ENCODE results near the gene QSOX2. TPM values are rescaled to one million over a fixed set of nuclear protein-coding genes. Genes with fewer than 3 reads are reported as not detected.

Gene QSOX2
- total RNA-seq, 1 donor from 2014 or later = 20.7 TPM

DNA sequence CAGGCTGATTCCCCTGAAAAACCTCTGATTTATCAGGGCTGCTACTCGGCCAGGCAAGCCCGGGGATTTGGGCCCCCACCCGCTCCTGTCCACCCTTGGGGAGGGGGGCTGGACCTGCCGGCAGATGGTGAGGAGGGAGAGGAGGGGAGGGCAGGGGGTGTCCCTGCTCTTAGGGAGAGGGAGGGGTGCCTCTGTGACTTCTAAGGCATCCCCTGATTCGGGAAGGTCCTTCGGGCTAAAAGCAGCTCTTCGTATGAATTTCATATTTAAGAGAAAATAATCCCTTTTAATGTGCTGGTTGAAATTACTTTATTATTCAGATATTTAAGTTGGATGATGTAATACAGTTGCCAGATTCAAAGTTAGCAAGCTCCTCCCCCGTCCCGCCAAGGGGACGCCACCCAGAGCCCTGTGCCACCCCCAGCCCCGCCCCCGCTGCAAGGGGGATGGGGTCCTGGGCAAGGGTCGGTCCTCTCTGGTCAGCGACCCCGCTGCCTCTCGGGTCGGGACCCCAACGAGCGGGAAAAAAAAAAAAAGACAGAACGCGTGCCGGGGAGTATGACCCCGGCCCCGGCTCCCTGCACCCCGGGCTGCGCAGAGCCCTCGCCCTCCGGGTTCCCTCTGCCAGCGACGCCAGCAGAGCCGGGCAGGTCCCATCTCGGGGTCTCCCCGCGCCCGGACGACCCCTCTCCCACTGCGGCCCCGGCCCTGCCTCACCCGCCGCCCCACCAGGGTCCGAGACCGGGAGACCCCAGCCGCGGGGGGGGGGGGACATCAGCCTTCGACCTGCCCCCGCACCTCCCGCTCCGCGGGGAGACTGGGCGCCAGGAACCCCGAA, 53.1 kb downstream of the QSOX2 start:
- no peak for DNase-seq (ENCODE audit: low read depth)

DNA sequence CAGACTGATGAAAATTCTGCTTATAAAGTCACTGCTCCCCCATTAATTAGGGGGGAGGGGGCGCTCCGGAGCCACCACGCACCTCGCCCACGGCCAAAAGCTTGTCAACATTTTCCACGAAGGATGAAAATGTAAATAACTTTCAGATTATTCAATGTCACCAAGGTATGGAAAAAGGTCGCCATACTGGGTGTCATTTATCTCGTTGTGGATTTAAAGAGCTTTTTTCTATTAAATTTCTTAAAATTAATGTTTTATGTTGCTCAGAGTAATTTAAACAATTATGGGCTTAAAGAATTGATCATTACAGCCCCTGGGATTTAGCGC, 53.7 kb downstream of the QSOX2 start:
- no peak for DNase-seq (ENCODE audit: low read depth)

DNA sequence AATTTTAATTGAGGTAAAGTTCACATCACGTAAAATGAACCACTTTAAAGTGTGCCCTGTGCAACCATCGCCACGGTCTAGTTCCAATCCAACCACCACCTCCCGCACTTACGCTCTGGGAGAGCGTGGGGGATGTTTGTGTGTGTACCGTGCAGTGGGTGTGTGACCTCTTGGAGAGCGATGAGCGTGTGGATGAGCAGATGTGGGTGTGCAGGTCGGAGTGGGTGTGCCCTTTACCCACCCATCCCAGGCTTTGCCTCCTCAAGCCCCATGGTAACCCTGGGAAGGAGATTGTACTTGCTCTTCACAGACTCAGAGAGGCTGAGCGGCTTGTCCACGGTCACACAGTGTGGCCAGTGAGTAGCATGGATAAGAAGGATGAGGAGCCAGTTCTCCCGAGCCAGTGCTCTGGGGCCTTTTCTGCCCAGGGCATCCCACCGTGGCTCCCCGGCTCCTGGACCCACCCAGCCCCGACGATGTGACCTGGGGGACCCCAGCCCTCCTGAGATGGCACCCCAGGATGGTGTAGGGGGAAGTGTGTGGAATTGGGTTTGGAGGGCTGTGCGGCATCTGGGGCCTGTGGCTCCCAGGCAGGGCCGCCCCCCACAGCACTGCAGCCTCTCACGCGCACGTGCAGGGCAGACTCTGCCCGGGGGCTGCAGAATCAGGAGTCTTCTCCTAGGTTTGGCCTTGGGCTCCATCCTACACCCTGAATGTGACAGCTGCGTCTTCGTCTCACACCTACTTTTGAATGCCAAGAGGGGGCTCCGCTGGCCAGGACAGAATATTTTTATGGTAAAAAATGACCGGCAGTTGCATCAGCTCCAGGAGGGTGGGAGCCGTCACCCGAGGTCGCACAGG, 54.3 kb downstream of the QSOX2 start:
- no peak for DNase-seq (ENCODE audit: low read depth)

DNA sequence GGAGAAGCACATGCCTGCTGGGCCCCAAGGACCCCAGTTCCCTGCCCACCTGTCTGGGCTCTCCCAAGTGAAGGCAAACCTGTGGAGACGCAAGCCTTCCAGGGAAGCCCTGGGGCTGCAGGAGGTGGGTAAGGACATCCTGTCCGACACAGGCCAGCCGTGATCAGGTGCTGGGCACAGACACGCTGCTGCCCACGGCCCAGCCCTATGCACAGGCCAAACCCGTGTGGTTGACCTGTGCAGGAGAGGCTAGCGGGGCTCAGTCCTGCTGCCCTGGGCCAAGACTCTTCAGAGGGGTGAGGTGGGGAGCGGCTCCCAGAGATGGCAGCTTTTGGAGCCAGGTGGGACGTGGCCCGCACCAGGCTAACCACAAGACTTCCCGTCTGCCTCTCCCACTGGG, 55.0 kb downstream of the QSOX2 start:
- no peak for DNase-seq (ENCODE audit: low read depth)

DNA sequence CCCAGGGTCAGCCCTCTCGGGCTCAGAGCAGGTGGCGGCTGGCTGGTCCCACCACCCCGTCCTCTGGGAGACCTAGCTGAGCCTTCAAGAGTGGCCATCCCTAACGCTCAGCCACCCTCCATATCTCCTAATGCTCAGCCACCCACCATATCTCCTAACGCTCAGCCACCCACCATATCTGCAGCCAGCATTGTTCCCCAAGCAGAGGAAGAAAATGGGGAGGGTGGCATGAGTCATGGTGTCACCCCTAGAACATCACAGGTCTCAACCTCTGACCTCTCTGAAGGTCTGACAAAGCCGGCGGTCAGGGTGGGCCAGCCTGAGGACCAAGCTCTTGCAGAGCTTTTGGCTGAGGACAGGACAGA, 55.4 kb downstream of the QSOX2 start:
- no peak for DNase-seq (ENCODE audit: low read depth)

DNA sequence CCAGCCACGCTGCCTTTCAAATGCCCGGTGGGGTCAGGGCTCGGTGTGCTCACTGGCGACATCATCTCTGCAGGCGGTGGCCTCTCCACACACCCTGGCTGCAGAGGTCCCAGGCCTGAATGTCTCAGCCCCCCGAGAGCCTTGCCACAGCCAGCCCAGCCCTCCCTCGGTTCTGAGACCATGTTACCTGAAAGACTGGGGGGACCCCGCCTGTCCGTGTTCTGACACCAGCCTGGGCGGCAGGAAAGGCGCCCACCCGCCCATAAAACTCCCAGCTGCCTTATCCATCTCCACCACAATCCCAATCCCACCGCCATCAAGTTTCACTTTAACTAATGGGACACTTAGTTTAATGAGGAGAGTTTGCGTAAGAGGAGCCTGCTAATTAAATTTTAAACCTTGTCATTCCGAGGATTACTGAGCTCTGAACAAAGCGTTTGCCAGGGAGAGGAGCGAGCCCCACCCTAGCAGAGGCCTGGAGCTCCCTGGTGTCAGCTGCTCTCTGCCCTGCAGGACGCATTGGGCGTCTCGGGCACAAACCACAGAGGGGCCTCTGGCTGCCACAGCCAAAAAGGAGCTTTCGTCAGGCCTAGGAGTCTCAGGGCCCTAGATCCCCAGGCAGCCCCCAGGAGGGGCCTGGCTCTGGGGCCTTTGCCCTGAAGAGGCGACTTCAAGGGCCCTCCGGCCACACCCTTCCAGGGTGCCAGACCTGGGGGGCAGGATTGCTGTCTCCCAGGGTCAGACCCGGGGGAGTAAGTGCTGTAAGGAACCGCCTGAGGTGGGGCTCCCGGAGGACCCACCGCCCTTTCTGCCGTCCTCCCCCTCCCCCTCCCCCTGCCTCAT, 56.0 kb downstream of the QSOX2 start:
- DNase-seq (ENCODE audit: low read depth) = peak; percentile 56

DNA sequence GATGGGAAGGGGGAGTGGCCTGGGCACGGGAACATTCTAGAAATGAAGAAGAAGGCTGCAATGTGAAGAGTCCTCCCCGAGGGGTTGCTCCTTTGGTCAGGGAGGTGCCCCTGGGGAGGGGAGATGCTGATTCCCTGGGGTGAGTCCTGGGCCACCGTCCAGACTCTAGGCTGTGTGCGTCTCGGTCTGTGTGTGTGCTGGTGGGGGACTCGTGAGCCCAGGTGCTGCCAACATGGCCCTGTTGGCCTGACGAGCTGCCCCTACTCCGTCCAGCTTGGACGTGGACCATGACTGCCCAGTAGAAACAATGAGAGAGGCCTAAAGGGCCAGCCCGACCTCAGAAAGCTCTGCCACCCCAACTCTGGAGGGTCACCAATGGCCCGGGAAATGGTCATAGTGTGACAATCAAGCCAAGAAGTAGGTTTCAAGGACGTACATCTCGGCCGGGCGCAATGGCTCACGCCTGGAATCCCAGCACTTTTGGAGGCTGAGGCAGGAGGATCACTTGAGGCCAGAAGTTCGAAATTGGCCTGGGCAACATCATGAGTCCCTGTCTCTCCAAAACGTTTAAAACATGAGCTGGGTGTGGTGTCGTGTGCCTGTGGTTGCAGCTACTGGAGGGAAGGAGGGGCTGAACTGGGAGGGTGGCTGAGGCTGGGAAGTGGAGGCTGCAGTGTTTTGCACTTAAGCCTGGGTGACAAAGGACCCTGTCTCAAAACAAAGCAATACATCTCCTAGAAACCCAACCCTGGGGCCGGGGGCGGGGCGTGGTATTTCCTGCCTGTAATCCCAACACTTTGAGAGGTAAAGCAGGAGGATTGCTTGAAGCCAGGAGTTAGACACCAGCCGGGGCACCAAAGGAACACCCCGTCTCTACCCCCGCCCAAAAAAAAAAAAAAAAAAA, 57.7 kb downstream of the QSOX2 start:
- DNase-seq (ENCODE audit: low read depth) = no peak

DNA sequence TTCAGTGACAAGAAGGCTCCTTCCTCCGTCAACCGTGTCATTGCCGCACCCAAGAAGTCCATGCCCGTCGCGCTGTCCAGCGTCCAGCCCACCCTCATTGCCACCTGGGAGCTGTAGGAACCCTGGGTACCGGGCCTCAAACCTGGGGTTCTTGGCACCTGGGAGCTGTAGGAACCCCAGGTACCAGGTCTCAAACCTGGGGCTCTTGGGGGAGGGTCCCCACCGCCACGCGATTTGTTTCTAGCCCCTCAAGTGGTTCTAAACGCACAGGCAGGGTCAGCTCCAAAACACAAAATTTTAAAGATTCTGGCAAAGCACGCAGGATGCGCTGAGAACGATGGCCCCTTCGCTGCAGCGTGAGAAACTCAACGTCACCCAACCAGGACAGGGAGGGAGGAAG, 58.4 kb downstream of the QSOX2 start:
- DNase-seq (ENCODE audit: low read depth) = no peak

DNA sequence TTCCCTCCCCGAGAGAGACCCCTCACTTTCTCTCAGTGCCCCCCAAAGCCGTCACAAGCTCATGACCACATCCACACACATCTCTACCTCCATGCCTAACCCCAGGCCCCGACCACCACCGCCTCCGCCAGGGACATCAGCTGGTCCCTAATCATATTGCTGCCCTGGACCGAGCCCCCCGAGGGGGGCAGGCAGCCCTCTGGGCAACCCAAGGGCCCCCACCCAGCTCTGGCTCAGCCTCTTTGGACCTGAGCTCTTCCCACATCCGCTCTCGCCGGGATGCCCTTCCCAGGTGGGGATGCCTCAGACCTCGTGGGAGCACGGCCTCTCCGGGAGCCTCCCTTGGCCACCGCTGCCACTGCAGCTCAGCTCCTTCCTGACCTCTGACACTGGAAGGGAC, 59.2 kb downstream of the QSOX2 start:
- DNase-seq (ENCODE audit: low read depth) = no peak

DNA sequence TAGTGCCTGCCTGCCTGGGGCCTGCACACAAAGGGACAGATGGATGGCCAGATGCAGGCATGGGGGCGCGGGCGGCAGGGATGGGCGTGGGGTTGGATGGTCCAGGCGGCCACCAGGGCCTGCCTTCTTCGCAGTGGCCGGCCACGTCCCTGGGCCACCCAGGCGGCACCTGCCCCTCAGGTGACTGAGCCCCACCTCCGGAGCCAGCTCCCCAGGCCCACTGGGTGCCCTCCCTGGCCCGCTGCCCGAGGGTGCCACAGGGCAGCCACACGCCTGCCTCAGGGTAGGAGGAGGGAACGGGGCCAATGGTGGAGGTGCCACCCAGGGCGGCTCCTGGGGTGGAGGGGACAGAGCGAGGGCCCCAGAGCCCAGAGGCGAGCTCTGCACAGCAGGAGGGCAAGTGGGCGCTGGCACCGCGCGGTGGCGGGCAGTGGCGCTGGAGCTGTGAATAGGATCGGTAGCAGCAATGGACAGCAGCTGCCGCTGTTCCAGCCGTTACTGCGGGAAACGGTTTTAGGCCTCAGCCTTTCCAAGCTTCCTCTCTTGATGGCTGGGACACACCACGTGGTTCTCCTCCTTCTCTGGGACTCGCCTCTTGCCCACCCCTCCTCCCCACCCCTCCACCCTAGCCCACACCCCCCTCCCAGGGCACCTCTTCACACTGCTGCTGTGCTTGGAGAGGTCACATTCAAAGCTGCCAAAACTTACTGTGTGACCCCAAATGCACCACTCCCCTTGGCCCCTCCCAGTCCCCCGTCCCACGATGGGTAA, 59.8 kb downstream of the QSOX2 start:
- no peak for DNase-seq (ENCODE audit: low read depth)

DNA sequence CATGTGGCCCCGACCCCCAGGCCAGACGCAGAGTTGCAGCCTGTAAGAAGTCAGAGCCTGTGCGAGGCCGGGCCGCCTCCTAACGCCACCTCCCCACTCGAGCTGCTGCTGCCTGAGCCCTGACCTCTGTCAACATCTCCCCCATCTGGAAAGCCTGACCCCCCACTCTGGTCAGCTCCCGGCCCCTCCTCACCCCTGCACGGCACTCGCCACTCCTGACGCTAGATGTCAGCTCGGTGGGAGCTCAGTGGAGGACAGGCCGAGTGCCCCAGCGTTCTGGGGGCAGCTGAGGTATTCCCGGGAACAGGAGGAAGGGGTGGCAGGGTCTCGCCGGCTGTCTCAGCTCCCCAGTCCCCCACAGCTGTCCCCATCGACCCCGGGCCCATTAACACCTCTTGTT, 60.5 kb downstream of the QSOX2 start:
- no peak for DNase-seq (ENCODE audit: low read depth)

DNA sequence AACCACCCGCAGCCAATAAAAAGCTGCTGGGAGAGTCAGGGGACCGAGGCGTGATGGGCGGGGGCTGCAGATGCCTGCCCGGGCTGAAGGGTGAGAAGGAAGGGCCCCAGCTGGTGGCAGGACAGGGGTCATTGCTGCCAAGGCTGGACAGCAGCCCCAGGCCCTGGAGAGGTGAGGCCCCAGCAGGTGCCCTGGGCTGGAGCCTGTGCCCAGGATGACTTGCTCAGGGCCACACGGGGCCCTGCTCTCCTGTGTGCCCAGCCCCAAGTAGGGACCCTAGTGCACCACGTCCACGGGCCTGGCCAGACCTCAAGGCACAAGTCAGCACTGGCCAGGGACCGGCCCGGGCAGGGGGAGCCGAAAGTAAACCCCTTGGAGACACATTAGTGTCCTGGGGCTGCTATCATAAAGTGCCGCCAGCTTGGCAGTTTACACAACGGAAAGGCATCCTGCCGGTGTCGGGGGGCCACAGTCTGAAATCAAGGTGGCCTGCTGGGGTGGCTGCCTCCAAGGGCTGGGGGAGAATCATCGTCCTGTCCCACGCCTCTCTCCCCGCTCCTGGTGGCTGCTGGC, 62.7 kb downstream of the QSOX2 start:
- no peak for DNase-seq (ENCODE audit: low read depth)

DNA sequence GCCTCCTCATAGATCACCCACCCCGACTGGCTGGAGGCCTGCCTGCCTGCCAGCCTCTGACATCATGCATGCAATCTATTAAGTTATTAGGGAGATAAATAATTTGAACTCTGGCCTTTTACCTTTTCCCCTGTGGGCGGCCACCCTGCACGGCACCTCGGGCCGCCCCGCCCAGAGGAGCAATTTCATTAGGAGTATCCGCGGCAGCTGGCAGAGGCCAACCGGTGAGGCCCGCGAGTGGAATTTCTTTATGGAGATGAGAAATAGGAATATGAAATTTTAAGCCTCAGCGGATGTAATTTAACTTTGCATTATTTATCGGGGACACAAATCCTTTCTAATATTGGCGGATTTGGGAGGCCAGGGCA, 63.2 kb downstream of the QSOX2 start:
- DNase-seq (ENCODE audit: low read depth) = no peak

DNA sequence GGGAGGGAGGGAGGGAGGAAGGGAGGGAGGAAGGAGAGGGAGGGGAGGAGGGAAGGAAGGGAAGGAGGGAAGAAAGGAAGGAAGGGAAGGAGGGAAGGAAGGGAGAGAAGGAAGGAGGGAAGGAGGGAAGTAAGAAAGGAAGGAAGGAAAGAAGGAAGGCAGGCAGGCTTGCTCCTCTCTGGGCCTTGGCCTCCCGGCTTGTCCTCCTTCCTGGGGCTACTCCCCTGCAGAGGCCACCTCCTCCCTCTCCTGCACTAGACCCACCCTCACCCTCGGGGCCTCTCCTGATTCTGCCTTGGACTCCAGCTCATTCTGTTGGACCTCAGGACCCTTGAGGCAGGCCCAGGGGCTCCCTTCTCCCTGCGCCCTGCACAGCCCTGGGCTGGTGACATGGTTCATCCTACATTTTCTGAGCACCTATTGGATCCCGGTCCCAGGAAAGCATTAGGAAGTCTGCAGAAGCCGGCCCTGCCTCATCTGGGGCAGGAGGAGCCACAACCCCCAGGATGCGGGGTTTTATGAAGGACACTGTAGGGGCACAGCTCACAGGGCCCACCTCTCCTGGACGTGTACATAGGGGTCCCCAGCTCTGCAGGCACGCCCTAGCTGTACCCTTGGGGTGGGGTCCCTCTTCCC, 63.7 kb downstream of the QSOX2 start:
- DNase-seq (ENCODE audit: low read depth) = no peak

DNA sequence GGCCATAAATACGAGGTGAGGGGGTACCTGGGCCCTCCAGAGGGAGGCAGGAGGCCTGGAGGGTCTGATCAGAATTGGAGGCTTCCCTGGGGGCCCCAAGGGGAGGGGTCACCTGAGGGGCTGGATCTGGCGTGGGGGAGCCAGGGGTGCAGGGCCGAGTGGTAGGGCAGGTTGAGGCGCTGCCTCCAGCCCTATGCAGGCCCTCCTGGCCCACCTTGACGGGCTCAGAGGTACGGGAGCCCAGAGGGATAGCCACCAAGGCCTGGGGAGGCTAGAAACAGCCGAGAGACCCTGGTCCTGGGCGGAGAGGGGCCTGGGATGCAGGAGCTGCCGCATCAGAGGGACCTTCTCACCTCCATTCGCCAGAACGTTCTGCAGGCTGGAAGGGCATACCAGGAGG, 65.0 kb downstream of the QSOX2 start:
- DNase-seq (ENCODE audit: low read depth) = no peak

DNA sequence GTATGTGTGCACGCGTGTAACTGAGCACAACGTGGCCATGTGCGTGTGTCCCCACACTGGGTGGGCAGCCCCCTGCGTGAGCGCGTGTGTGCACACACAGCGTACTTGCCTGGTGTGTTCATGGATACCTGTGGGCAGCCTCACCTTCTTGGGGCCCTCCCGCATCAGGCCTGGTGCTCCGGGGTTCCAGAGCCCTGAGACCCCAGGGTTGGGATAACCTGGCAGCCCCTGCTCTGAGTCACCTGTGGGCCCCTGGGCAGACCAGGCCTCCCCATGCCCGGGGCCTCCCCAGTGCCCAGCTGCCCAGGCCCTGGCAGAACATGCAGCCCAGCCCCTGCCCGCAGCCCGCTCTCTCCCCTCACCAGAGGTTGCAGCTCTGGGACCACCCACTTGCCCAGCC, 65.9 kb downstream of the QSOX2 start:
- DNase-seq (ENCODE audit: low read depth) = no peak

DNA sequence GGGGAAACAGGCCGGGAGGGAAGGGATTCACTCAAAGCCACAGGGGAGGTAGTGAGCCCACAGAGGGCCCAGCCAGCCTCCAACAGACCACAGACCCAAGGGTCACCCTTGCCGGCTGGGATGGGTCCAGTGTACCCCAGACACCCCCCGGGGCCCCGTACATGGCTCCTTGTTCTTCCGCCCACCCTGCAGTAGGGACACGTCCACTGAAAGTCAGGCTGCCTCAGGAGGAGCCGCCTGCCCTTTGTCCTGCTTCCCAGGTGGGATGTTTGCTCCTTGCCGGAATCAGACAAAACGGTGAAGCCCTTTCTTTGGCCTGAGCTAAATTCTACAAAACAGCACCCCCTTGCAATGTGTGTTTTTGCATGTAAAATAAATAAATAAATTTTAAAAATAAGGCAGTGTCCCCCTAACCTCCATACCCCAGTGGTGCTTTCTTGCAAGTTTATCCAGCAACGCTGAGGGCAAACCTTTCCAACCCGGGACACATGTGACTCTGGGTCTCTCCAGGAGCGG, 66.5 kb downstream of the QSOX2 start:
- no peak for DNase-seq (ENCODE audit: low read depth)

DNA sequence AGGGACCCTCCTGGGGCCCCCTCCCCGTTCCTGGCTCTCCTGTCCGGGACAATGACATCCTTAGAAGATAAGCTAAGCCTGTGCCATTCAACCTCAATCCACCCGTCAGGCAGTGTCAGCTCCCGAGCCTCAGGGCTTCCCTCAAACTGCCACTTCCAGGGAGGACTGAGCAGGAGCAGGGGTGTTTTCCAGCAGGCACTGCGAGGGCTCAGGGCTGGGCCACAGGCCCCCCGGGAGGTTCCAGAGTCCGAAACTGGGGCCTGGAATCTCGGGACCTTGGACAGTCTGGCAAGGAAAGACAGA, 66.9 kb downstream of the QSOX2 start:
- DNase-seq (ENCODE audit: low read depth) = no peak

DNA sequence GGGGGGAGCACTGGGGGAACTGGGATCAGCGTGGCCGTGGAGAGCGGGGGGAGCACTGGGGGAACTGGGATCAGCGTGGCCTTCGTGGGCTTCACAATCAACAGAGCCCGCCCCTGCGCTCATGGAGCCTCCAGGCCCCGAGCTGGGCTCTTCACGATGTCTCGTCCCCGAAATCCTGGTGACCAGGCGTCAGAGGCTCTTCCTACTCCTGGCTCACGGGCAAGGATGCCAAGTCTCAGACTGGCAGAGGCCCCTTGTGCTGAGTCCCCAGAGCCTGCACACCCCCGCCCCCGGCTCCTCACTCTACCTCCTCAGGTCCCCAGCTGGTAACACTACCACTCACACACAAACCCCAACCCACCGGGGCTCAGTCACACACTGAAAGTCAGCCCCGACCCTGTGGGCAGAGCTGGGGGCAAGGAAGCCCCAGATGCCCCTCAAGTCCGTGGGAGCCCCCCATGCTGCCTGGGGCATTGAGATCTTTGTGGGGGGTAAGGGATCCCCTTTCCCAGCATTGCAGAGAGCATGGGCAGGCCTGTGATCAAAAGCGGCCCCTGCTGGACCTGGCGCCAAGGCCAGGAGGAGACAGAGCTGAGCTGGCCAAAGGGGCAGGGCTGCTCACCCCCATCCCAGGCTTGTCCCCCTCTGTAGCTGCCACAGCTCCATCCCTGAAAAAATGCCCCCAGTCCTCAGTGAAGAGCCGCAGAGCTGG, 67.4 kb downstream of the QSOX2 start:
- no peak for DNase-seq (ENCODE audit: low read depth)

Measured in myocyte (in vitro differentiated cells).